Measurements from ENCODE around the gene ATMIN. TPM values are rescaled to one million over a fixed set of nuclear protein-coding genes. Genes with fewer than 3 reads are reported as not detected.

ATMIN gene
- total and polyA plus RNA-seq, 2 of the 13 experiments (the other 11 are each of a cell fraction or from before 2014, with no cell fraction given): 34.6 to 60.4 TPM

GRCh38 chr16:81073560-81074330, 38.1 kb downstream of the ATMIN start (continued):
- TF ChIP-seq ZNF441 (CRISPR knock-in tag; IDR thresholded peaks at IDR 0.05; ENCODE audit: borderline replicate concordance): no peak
- TF ChIP-seq SIX1 (CRISPR knock-in tag; IDR thresholded peaks at IDR 0.05; ENCODE audit: borderline replicate concordance): no peak

DNA sequence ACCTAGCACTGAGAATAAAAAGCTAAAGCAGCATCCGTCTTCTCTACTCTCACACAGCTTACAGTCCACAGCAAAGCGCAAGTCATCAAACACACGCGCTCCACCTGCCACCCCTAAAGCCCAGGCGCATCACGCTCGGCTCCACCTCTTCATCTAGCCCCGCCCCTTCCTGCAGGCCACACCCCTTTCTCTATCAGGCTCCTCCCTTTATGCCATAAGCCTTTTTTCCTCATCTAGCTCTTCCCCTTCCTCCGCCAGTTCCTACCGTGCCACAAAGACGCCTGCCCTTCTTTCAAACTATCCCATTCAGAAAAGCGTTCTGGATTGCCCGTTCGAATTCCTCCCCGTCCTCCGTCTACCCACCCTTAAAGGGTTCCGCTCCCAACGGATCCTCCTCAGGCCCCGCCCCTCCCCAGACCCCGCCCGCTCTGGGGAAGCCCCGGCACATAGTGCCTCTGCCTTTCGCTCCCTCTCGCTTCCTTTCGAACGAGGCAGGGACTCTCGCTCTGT, 41.0 kb downstream of the ATMIN start:
- Histone ChIP-seq H3K79me2 (ENCODE audit: insufficient read depth, low read length) (no peaks in the 10 kb centered on the region), H3K36me3 (replicated peaks in 1 of 2; ENCODE audit: control insufficient read depth in 1 of 2, insufficient read depth in 2 of 2, low read length in 2 of 2) (peaks cover 2 to 6% of the 10 kb centered on the region in 2 experiments; a peak in 4 of 5 replicates), H3K9me3 (ENCODE audit: low read length) (no peaks in the 10 kb centered on the region), H3K4me3 (replicated peaks in 1 of 3; ENCODE audit: insufficient read depth in 1 of 3, low read depth in 2 of 3, low read length in 3 of 3) (peak overlapping the region; percentile 81 to 85 (median 81)), H4K20me1 (ENCODE audit: insufficient read depth, low read length) (no peaks in the 10 kb centered on the region), H3K27me3 (ENCODE audit: control insufficient read depth in 1 of 2, insufficient read depth in 2 of 2, low read length in 2 of 2) (no peaks in the 10 kb centered on the region; a peak in 1 of 5 replicates), H2AFZ (ENCODE audit: low read length) (peak overlapping the region; percentile 43), H3K4me2 (ENCODE audit: low read depth, low read length) (peak overlapping the region; percentile 94), H3K27ac (ENCODE audit: extremely low read length, insufficient read depth, low read length) (peak overlapping the region; percentile 85), H3K4me1 (ENCODE audit: insufficient read depth, low read length) (peaks cover 19% of the 10 kb centered on the region), H3K9ac (ENCODE audit: insufficient read depth, low read depth, low read length) (peak overlapping the region; percentile 88)
- CTCF ChIA-PET (ENCODE audit: low intra/inter-chr PET ratio, low total read pairs): interaction anchor here (2.0 kb wide), 1 partner anchor 41 kb away, joined by 7 read pairs; the partner anchor contains the start of gene ATMIN
- peak; percentile 86 for ATAC-seq
- peak; percentile 79 for DNase-seq (ENCODE audit: low spot score)
- in situ Hi-C loops (cut with HindIII; ENCODE audit: extremely low pct_ligation_motif_present, low pct_unique_long_range_greater_than_20kb) (no loop called here), intact Hi-C loops (cut with micrococcal nuclease; ENCODE audit: unreplicated experiment) (loop anchor here (1.0 kb wide), 3 partner anchors 20 to 85 kb away; partner anchors contain the start of genes ATMIN and GCSH)
- peak; percentile 91 for FAIRE-seq
- under 1% methylated on average over 27 of the region's 27 CpGs for WGBS (ENCODE audit: low lambda C conversion rate)
- no TSS peak for BruUV-seq (replicated peaks)
- POLR2A ChIA-PET: interaction anchor here (0.5 to 2.6 kb wide), 19 partner anchors 9 to 371 kb away, joined by 3 to 21 read pairs (median 5); partner anchors contain the start of genes ATMIN, CENPN and CMC2
- TF ChIP-seq ZNF121 (CRISPR knock-in tag; IDR thresholded peaks at IDR 0.05): peak; percentile 50; the same call in 1 of the 2 replicates
- TF ChIP-seq MXI1 (IDR thresholded peaks at IDR 0.05; ENCODE audit: borderline replicate concordance, low read depth, low read length): peak; percentile 57; the same call in 1 of the 3 replicates
- no peak for TF ChIP-seq TBX3 (IDR thresholded peaks at IDR 0.05; ENCODE audit: borderline replicate concordance)
- TF ChIP-seq ZNF101 (CRISPR knock-in tag; IDR thresholded peaks at IDR 0.05; ENCODE audit: borderline replicate concordance, low read depth): no peak
- TF ChIP-seq ZNF615 (CRISPR knock-in tag; IDR thresholded peaks at IDR 0.05; ENCODE audit: borderline replicate concordance): 0 out of 2 replicates have a peak, but pooled peaks have one; percentile 56
- TF ChIP-seq IRX3 (CRISPR knock-in tag; IDR thresholded peaks at IDR 0.05; ENCODE audit: borderline replicate concordance, low read depth): 0 out of 2 replicates have a peak, but pooled peaks have one; percentile 3
- no peak for TF ChIP-seq FOXM1 (CRISPR knock-in tag; IDR thresholded peaks at IDR 0.05)
- TF ChIP-seq, protein P1, sequence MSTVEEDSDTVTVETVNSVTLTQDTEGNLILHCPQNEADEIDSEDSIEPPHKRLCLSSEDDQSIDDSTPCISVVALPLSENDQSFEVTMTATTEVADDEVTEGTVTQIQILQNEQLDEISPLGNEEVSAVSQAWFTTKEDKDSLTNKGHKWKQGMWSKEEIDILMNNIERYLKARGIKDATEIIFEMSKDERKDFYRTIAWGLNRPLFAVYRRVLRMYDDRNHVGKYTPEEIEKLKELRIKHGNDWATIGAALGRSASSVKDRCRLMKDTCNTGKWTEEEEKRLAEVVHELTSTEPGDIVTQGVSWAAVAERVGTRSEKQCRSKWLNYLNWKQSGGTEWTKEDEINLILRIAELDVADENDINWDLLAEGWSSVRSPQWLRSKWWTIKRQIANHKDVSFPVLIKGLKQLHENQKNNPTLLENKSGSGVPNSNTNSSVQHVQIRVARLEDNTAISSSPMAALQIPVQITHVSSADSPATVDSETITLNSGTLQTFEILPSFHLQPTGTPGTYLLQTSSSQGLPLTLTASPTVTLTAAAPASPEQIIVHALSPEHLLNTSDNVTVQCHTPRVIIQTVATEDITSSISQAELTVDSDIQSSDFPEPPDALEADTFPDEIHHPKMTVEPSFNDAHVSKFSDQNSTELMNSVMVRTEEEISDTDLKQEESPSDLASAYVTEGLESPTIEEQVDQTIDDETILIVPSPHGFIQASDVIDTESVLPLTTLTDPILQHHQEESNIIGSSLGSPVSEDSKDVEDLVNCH (CRISPR knock-in tag; IDR thresholded peaks at IDR 0.05): no peak
- 0 out of 2 replicates have a peak, but pooled peaks have one; percentile 28 for TF ChIP-seq NFKBIZ (CRISPR knock-in tag; IDR thresholded peaks at IDR 0.05)
- TF ChIP-seq, protein P2, sequence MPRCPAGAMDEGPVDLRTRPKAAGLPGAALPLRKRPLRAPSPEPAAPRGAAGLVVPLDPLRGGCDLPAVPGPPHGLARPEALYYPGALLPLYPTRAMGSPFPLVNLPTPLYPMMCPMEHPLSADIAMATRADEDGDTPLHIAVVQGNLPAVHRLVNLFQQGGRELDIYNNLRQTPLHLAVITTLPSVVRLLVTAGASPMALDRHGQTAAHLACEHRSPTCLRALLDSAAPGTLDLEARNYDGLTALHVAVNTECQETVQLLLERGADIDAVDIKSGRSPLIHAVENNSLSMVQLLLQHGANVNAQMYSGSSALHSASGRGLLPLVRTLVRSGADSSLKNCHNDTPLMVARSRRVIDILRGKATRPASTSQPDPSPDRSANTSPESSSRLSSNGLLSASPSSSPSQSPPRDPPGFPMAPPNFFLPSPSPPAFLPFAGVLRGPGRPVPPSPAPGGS (CRISPR knock-in tag; IDR thresholded peaks at IDR 0.05): no peak
- TF ChIP-seq ZNF230 (CRISPR knock-in tag; IDR thresholded peaks at IDR 0.05): 0 out of 2 replicates have a peak, but pooled peaks have one; percentile 17
- 0 out of 2 replicates have a peak, but pooled peaks have one; percentile 2 for TF ChIP-seq CHD2 (IDR thresholded peaks at IDR 0.05; ENCODE audit: low read depth, low read length)
- TF ChIP-seq FOXC1 (CRISPR knock-in tag; IDR thresholded peaks at IDR 0.05; ENCODE audit: borderline replicate concordance): 0 out of 2 replicates have a peak, but pooled peaks have one; percentile 20
- peak; percentile 81; the same call in 1 of the 2 replicates for TF ChIP-seq NAIF1 (CRISPR knock-in tag; IDR thresholded peaks at IDR 0.05; ENCODE audit: borderline replicate concordance)
